Erythroblast (primary cell): ENCODE data around the gene MRPL50.
"Not testable (repeated sequence)": the region's sequence is repeated elsewhere in the genome, so short reads cannot be mapped to it uniquely, and the experiment has no call there.

Source experiments
- GATA1 ChIP-seq: IDR thresholded peaks from 2 replicates; pipeline ENCODE4 v1.6.1; 2011; ENCODE audit warnings: low read depth, mild to moderate bottlenecking, control low read depth, low read length, moderate library complexity
- POLR2A ChIP-seq: IDR thresholded peaks from 2 replicates; pipeline ENCODE4 v1.6.1; 2011; ENCODE audit warnings: mild to moderate bottlenecking, low read length

- not testable (repeated sequence) for TF ChIP-seq POLR2A, GATA1
These were observed 13.4 kb downstream of the MRPL50 start, which contains the start of gene BAAT for GRCh38 chr9:101384873-101385536.
